Measurements from ENCODE around the gene RBPJ. TPM values are rescaled to one million over a fixed set of nuclear protein-coding genes. Genes with fewer than 3 reads are reported as not detected.

The RBPJ gene
- total RNA-seq, 6 experiments from 2014 or later: 60.9 to 71.7 (median 69.0) TPM

DNA sequence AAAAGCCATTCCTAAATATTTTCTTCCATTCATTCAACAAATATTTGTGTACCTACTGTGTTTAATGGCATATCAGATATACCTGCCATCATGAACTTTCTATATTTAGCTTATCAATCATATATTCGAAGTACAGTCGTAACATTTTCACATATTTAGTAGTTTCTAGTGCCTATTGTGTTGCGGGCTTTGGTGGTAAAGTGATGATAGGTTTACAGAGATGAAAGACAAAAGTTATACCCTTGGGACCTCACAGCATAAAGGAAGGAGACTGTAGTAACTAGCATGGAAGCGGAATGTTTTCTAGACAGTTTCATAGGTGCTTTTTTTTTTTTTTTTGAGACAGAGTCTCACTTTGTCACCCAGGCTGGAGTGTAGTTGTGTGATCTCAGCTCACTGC, 39.5 kb downstream of the RBPJ start:
- no peak for DNase-seq
- H3K9me3 Mint-ChIP-seq: no peaks in the 10 kb centered on the region
- no peaks in the 10 kb centered on the region for H3K36me3 Mint-ChIP-seq (ENCODE audit: low read depth)
- no peaks in the 10 kb centered on the region for H3K27me3 Mint-ChIP-seq (ENCODE audit: insufficient read depth)
- peaks cover 48% of the 10 kb centered on the region for H3K4me1 Mint-ChIP-seq (ENCODE audit: low read depth)
- H3K4me3 Mint-ChIP-seq: peak overlapping the region; percentile 84; the same call in 1 of the 2 replicates
- peak overlapping the region; percentile 19; the same call in 1 of the 2 replicates for H3K27ac Mint-ChIP-seq
- TF ChIP-seq, protein P1, sequence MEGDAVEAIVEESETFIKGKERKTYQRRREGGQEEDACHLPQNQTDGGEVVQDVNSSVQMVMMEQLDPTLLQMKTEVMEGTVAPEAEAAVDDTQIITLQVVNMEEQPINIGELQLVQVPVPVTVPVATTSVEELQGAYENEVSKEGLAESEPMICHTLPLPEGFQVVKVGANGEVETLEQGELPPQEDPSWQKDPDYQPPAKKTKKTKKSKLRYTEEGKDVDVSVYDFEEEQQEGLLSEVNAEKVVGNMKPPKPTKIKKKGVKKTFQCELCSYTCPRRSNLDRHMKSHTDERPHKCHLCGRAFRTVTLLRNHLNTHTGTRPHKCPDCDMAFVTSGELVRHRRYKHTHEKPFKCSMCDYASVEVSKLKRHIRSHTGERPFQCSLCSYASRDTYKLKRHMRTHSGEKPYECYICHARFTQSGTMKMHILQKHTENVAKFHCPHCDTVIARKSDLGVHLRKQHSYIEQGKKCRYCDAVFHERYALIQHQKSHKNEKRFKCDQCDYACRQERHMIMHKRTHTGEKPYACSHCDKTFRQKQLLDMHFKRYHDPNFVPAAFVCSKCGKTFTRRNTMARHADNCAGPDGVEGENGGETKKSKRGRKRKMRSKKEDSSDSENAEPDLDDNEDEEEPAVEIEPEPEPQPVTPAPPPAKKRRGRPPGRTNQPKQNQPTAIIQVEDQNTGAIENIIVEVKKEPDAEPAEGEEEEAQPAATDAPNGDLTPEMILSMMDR (IDR thresholded peaks at IDR 0.05): no peak

DNA sequence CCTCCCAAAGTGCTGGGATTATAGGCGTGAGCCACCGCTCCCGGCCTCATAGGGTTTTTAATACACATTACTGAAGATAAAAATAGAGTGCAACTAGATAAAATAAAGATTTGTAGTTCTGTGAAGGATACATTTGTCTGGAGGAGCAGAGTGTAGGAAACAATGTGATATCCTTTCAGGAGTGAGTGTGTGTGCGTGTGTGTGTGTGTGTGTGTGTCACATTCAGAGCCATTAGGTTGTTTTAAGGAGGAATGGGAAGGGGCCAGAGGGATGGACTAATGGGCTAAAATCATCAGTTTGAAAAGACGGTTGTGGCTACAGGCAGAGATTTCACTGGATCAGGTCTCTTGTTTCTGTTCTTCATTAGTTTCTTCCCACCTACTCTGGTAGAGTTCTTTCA, 40.0 kb downstream of the RBPJ start:
- peaks cover 54% of the 10 kb centered on the region for H3K4me1 Mint-ChIP-seq (ENCODE audit: low read depth)
- H3K27me3 Mint-ChIP-seq (ENCODE audit: insufficient read depth): no peaks in the 10 kb centered on the region
- H3K4me3 Mint-ChIP-seq: peak overlapping the region; percentile 84
- H3K36me3 Mint-ChIP-seq (ENCODE audit: low read depth): no peaks in the 10 kb centered on the region
- H3K27ac Mint-ChIP-seq: peak overlapping the region; percentile 75
- DNase-seq: no peak
- H3K9me3 Mint-ChIP-seq: no peaks in the 10 kb centered on the region
- TF ChIP-seq, protein P1 (IDR thresholded peaks at IDR 0.05): no peak

DNA sequence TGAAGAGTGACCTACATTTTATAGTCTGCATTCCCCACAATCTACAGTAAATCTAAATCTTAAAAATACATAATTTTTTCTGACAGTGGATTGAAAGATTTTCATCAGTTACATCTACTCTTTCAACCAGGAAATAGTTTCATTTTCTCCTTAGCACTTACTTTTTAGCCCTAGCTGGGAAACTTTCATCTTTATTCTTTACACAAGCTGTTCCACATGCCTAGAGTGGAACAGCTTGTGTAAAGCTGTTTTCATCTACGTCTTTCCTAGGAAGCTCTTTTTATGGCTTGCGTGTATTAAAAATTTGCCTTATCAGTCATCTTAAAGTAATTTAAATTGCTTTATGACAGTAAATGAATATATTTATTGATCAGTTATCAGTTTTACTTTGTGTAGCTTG, 40.5 kb downstream of the RBPJ start:
- H3K36me3 Mint-ChIP-seq (ENCODE audit: low read depth): no peaks in the 10 kb centered on the region
- peak overlapping the region; percentile 84 for H3K4me3 Mint-ChIP-seq
- no peaks in the 10 kb centered on the region for H3K9me3 Mint-ChIP-seq
- peak overlapping the region; percentile 75 for H3K27ac Mint-ChIP-seq
- DNase-seq: no peak
- TF ChIP-seq, protein P1 (IDR thresholded peaks at IDR 0.05): no peak
- peaks cover 57% of the 10 kb centered on the region for H3K4me1 Mint-ChIP-seq (ENCODE audit: low read depth)
- no peaks in the 10 kb centered on the region for H3K27me3 Mint-ChIP-seq (ENCODE audit: insufficient read depth)

DNA sequence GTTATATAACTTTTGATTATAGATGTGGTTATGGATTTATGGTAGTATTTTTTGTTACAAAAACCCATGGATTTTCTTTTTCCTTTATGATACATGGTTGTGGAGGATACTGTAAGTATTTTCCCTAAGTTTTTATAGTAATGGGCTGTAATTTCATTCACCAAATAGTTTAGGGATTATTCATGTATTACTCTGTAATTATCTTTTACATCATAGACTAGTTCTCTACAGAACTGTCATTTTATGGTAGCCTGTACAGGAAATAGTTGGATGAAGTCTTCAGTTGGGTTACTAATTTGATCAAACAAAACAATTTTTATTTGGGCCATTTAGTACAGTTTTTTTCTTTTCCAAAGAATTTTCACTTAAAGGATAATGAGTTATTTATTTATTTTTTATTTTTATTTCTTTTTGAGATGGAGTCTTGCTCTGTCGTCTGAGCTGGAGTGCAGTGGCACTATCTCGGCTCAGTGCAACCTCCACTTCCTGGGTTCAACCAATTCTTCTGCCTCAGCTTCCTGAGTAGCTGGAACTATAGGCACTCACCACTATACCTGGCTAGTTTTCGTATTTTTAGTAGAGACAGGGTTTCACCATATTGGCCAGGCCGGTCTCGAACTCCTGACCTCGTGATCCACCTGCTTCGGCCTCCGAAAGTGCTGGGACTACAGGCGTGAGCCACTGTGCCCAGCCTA, 42.1 kb downstream of the RBPJ start:
- no peaks in the 10 kb centered on the region for H3K27me3 Mint-ChIP-seq (ENCODE audit: insufficient read depth)
- no peaks in the 10 kb centered on the region for H3K9me3 Mint-ChIP-seq
- TF ChIP-seq, protein P1 (IDR thresholded peaks at IDR 0.05): no peak
- DNase-seq: peak; percentile 52
- peak overlapping the region; percentile 75 for H3K27ac Mint-ChIP-seq
- H3K4me3 Mint-ChIP-seq: no peak overlapping the region; the same call in 1 of the 2 replicates
- no peaks in the 10 kb centered on the region for H3K36me3 Mint-ChIP-seq (ENCODE audit: low read depth)
- peaks cover 63% of the 10 kb centered on the region for H3K4me1 Mint-ChIP-seq (ENCODE audit: low read depth)

DNA sequence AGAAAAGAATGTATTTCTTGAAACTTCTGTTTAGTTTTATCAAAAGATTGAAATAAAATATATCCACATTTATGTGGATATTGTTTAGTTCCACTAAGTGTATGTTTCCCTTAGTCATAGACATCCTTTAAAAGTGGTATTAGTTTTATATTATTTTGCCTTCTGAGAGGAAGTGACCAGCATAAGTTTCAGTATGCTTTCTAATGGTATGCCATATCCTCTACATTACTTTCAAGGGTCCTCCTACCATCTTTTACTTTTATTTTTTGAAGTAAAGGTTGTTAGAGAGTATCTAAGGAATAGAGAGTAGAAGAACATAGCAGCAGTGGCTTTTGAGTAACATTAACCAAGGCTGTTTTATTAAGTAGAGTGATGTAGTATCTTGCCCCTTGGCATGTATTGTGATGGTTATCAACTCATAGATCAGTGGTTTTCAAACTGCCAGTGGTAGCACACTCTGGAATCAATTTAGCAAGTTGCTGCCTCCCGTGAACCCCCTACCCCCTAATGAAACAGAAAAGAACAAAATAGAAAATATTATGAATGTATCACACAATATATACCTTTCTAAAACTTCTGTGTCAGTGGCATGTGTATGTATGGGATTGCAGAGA, 44.8 kb downstream of the RBPJ start:
- DNase-seq: no peak
- H3K36me3 Mint-ChIP-seq (ENCODE audit: low read depth): peaks cover 12% of the 10 kb centered on the region; the same call in 1 of the 2 replicates
- peak overlapping the region; percentile 66 for H3K27ac Mint-ChIP-seq
- H3K4me1 Mint-ChIP-seq (ENCODE audit: low read depth): peaks cover 77% of the 10 kb centered on the region
- TF ChIP-seq, protein P1 (IDR thresholded peaks at IDR 0.05): no peak
- H3K4me3 Mint-ChIP-seq: no peak overlapping the region
- H3K27me3 Mint-ChIP-seq (ENCODE audit: insufficient read depth): no peaks in the 10 kb centered on the region
- H3K9me3 Mint-ChIP-seq: no peaks in the 10 kb centered on the region
